ENCODE results near the gene DPP4.

DPP4 gene

GRCh38 chr2:162009543-162009942 lies 64.5 kb downstream of the DPP4 start:
- H3K4me3 ChIP-seq (ENCODE audit: low read depth in 1 of 2, low read length in 1 of 2), result no peak overlapping the region
- H3K4me1 ChIP-seq (ENCODE audit: control insufficient read depth in 1 of 2, insufficient read depth in 1 of 2, low read depth in 1 of 2, low read length in 1 of 2), result peaks cover 8 to 11% of the 10 kb centered on the region in 2 experiments
- H3K27ac ChIP-seq, result no peak overlapping the region
- TF ChIP-seq CTCF (IDR thresholded peaks at IDR 0.05), result no peak
- H3K36me3 ChIP-seq, result no peaks in the 10 kb centered on the region
- H3K27me3 ChIP-seq, result no peaks in the 10 kb centered on the region
- H3K9me3 ChIP-seq, result no peaks in the 10 kb centered on the region

- H3K9me3 ChIP-seq, result no peaks in the 10 kb centered on the region
- TF ChIP-seq CTCF (IDR thresholded peaks at IDR 0.05), result no peak
Measured at GRCh38 chr2:162007447-162008040, 66.5 kb downstream of the DPP4 start.

GRCh38 chr2:162006337-162006736 lies 67.7 kb downstream of the DPP4 start:
- H3K9me3 ChIP-seq, result no peaks in the 10 kb centered on the region
- H3K36me3 ChIP-seq, result no peaks in the 10 kb centered on the region
- no peaks in the 10 kb centered on the region for H3K4me1 ChIP-seq (ENCODE audit: control insufficient read depth in 1 of 2, insufficient read depth in 1 of 2, low read depth in 1 of 2, low read length in 1 of 2)
- no peak overlapping the region for H3K4me3 ChIP-seq (ENCODE audit: low read depth in 1 of 2, low read length in 1 of 2)
- no peak for TF ChIP-seq CTCF (IDR thresholded peaks at IDR 0.05)
- no peaks in the 10 kb centered on the region for H3K27me3 ChIP-seq
- no peak overlapping the region for H3K27ac ChIP-seq

More at GRCh38 chr2:162007447-162008040, 66.5 kb downstream of the DPP4 start:
- Histone ChIP-seq H3K27ac (no peak overlapping the region), H3K36me3 (no peaks in the 10 kb centered on the region), H3K4me3 (ENCODE audit: low read depth in 1 of 2, low read length in 1 of 2) (no peak overlapping the region), H3K4me1 (ENCODE audit: control insufficient read depth in 1 of 2, insufficient read depth in 1 of 2, low read depth in 1 of 2, low read length in 1 of 2) (no peaks in the 10 kb centered on the region), H3K27me3 (no peaks in the 10 kb centered on the region)

- H3K9me3 ChIP-seq, result no peaks in the 10 kb centered on the region
- H3K36me3 ChIP-seq, result no peaks in the 10 kb centered on the region
- no peak overlapping the region for H3K4me3 ChIP-seq (ENCODE audit: low read depth in 1 of 2, low read length in 1 of 2)
- no peak overlapping the region for H3K27ac ChIP-seq
- H3K4me1 ChIP-seq (ENCODE audit: control insufficient read depth in 1 of 2, insufficient read depth in 1 of 2, low read depth in 1 of 2, low read length in 1 of 2), result no peaks in the 10 kb centered on the region
- peaks cover 4% of the 10 kb centered on the region for H3K27me3 ChIP-seq
- TF ChIP-seq CTCF (IDR thresholded peaks at IDR 0.05), result no peak
Measured at GRCh38 chr2:162004031-162004430, 70.0 kb downstream of the DPP4 start.

- Histone ChIP-seq H3K9me3 (no peaks in the 10 kb centered on the region), H3K4me3 (ENCODE audit: low read depth in 1 of 2, low read length in 1 of 2) (no peak overlapping the region), H3K27ac (no peak overlapping the region), H3K27me3 (peaks cover 12% of the 10 kb centered on the region), H3K4me1 (ENCODE audit: control insufficient read depth in 1 of 2, insufficient read depth in 1 of 2, low read depth in 1 of 2, low read length in 1 of 2) (no peaks in the 10 kb centered on the region), H3K36me3 (no peaks in the 10 kb centered on the region)
- no peak for TF ChIP-seq CTCF (IDR thresholded peaks at IDR 0.05)
Measured at GRCh38 chr2:162002623-162003235, 71.3 kb downstream of the DPP4 start.

Data from neutrophil (primary cell).